K562 (cell line): ENCODE data around the gene ADCYAP1R1. TPM values are rescaled to one million over a fixed set of nuclear protein-coding genes. Genes with fewer than 3 reads are reported as not detected.

Experiments used
- ATAC-seq: fragments of 200-7000 bp; cut with Tn5 transposase; 3 replicates; pipeline ENCODE4 v1.9.1; 2020; ENCODE audit warnings: moderate library complexity
- BruUV-seq: library from RNA; stranded (reverse); fragments of 400-500 nt; replicated peaks from 2 replicates; lab custom pipeline; 2021; lab: Mats Ljungman, UMichigan
- CTCF ChIA-PET: fragments of 300-600 bp; formaldehyde crosslinking; extraction: SDS; loops from one replicate; lab custom pipeline; 2021; ENCODE audit warnings: low intra/inter-chr PET ratio; lab: Yijun Ruan, JAX
- POLR2A ChIA-PET: fragments of 300-600, 350-650 bp; sonication (Branson Sonifier 250); formaldehyde crosslinking; extraction: SDS; loops from one replicate; lab custom pipeline; 2021; ENCODE audit warnings: antibody characterized with exemption, inconsistent platforms; lab: Yijun Ruan, JAX
- DNase-seq, 4 experiments: peaks; one replicate each; pipeline versions ENCODE4 v3.0.0 to v3.0.0-alpha.2; 2011 to 2018; ENCODE audit warnings: low spot score in 3 of 4, mixed read lengths in 3 of 4; ENCODE audit errors: extremely low read depth in 1 of 4
- FAIRE-seq: peaks from 2 replicates; lab custom pipeline; 2011; peaks lifted over from hg19 to GRCh38; lab: Jason Lieb, UNC
- H2AFZ ChIP-seq: 2 replicates; pipeline ENCODE4 v1.6.0; 2011; ENCODE audit warnings: low read depth, low read length, control low read depth, inconsistent platforms
- H3K27ac ChIP-seq: fragments of 200-600 bp; 3 replicates; pipeline ENCODE4 v1.8.0; 2011; ENCODE audit warnings: low read depth, mild to moderate bottlenecking, control low read depth, inconsistent platforms, low read length, moderate library complexity, mixed read lengths; ENCODE audit errors: extremely low read depth
- H3K27me3 ChIP-seq, 2 experiments: fragments of 300-600 bp in 1 of 2; 2 replicates in 1 of 2; 3 replicates in 1 of 2; pipeline versions ENCODE4 v1.6.0 to v1.8.0; 2011; ENCODE audit warnings: inconsistent platforms in 2 of 2, low read length in 2 of 2, mild to moderate bottlenecking in 1 of 2, mixed read lengths in 1 of 2, moderate library complexity in 1 of 2; ENCODE audit not compliant: control insufficient read depth in 2 of 2, insufficient read depth in 2 of 2
- H3K36me3 ChIP-seq: fragments of 300-600 bp; 3 replicates; pipeline ENCODE4 v1.8.0; 2011; ENCODE audit warnings: mild to moderate bottlenecking, low read length, inconsistent platforms; ENCODE audit not compliant: control insufficient read depth, insufficient read depth
- H3K4me1 ChIP-seq, 2 experiments: fragments of 200-600 bp in 1 of 2; replicated peaks in 1 of 2; 2 replicates in 1 of 2; 3 replicates in 1 of 2; pipeline versions ENCODE4 v1.5.1 to v1.8.0; 2011; ENCODE audit warnings: inconsistent platforms in 2 of 2, low read length in 2 of 2, mild to moderate bottlenecking in 1 of 2, mixed read lengths in 1 of 2, moderate library complexity in 1 of 2; ENCODE audit not compliant: control insufficient read depth in 2 of 2, insufficient read depth in 2 of 2
- H3K4me2 ChIP-seq: 2 replicates; pipeline ENCODE4 v1.6.1; 2011; ENCODE audit warnings: low read length, control low read depth, inconsistent platforms, mixed read lengths; ENCODE audit not compliant: insufficient read depth
- H3K4me3 ChIP-seq: fragments of 200-600 bp; sonication (generic), shearing (Covaris generic); 2 replicates; pipeline ENCODE4 v1.5.1; 2016; ENCODE audit warnings: control low read depth, inconsistent platforms
- H3K79me2 ChIP-seq: fragments of 200-600 bp; 3 replicates; pipeline ENCODE4 v1.8.0; 2011; ENCODE audit warnings: low read length, inconsistent platforms; ENCODE audit not compliant: control insufficient read depth, insufficient read depth
- H3K9ac ChIP-seq, 2 experiments: 2 replicates each; pipeline versions ENCODE4 v1.6.0 to v1.6.1; 2011; ENCODE audit warnings: low read depth in 2 of 2, low read length in 2 of 2, control low read depth in 1 of 2, inconsistent platforms in 1 of 2, mild to moderate bottlenecking in 1 of 2, mixed read lengths in 1 of 2; ENCODE audit not compliant: insufficient read depth in 1 of 2
- H3K9me1 ChIP-seq: one replicate; pipeline ENCODE4 v1.6.0; 2011; ENCODE audit warnings: inconsistent platforms, mild to moderate bottlenecking, low read length, moderate library complexity; ENCODE audit not compliant: control insufficient read depth, insufficient read depth
- H3K9me3 ChIP-seq: replicated peaks from 2 replicates; pipeline ENCODE4 v1.5.1; 2011; ENCODE audit warnings: low read depth, low read length, inconsistent platforms; ENCODE audit not compliant: control insufficient read depth, insufficient read depth
- H4K20me1 ChIP-seq: replicated peaks from 2 replicates; pipeline ENCODE4 v1.6.1; 2011; ENCODE audit warnings: low read length, inconsistent platforms, mixed read lengths; ENCODE audit not compliant: control insufficient read depth, insufficient read depth
- CHD4 ChIP-seq: fragments of 200-600 bp; sonication (generic); IDR thresholded peaks from 3 replicates; pipeline ENCODE4 v1.6.1; 2012; ENCODE audit warnings: low read depth, mild to moderate bottlenecking, mixed read lengths, low read length, inconsistent platforms; ENCODE audit not compliant: insufficient read depth, insufficient replicate concordance, poor library complexity, severe bottlenecking
- CREM ChIP-seq: IDR thresholded peaks from 2 replicates; pipeline ENCODE4 v1.6.1; 2014; ENCODE audit warnings: antibody characterized with exemption, low read depth
- ELF4 ChIP-seq: fragments of 450-650 bp; formaldehyde crosslinking; IDR thresholded peaks from 2 replicates; pipeline ENCODE4 v1.4.0; 2022; ENCODE audit warnings: missing genetic modification characterization
- FOXA3 ChIP-seq, 2 experiments: fragments of 450-650 bp in 1 of 2; sonication (generic) in 1 of 2; formaldehyde crosslinking; IDR thresholded peaks in 1 of 2; conservative IDR thresholded peaks in 1 of 2; 2 replicates each; pipeline versions ENCODE4 v1.4.0 to v1.8.0; 2020 to 2022; ENCODE audit warnings: mild to moderate bottlenecking in 2 of 2, missing genetic modification reagents in 1 of 2
- HINFP ChIP-seq: fragments of 450-650 bp; conservative IDR thresholded peaks from 2 replicates; pipeline ENCODE4 v1.6.1; 2016; ENCODE audit warnings: missing genetic modification characterization, low read depth, mild to moderate bottlenecking, control low read depth, missing compliant biosample characterization
- HNRNPL ChIP-seq: fragments of 200-400 bp; formaldehyde crosslinking; IDR thresholded peaks from 2 replicates; pipeline ENCODE4 v1.6.1; 2017; ENCODE audit warnings: low read depth, mild to moderate bottlenecking, low read length
- MED1 ChIP-seq: sonication (generic); formaldehyde crosslinking; IDR thresholded peaks from 2 replicates; pipeline ENCODE4 v1.8.1; 2023; ENCODE audit warnings: missing genetic modification reagents, borderline replicate concordance
- NCOA6 ChIP-seq: fragments of 450-650 bp; IDR thresholded peaks from 2 replicates; pipeline ENCODE4 v1.6.1; 2017; ENCODE audit warnings: mild to moderate bottlenecking
- NONO ChIP-seq, 2 experiments: fragments of 200-400 bp in 1 of 2; fragments of 450-650 bp in 1 of 2; formaldehyde crosslinking in 1 of 2; IDR thresholded peaks; 2 replicates each; pipeline ENCODE4 v1.6.1; 2017; ENCODE audit warnings: low read depth in 2 of 2, mild to moderate bottlenecking in 2 of 2, moderate library complexity in 2 of 2, low read length in 1 of 2
- NR2C1 ChIP-seq, 2 experiments: fragments of 450-650 bp; IDR thresholded peaks; 2 replicates each; pipeline ENCODE4 v1.6.1; 2017; ENCODE audit warnings: mild to moderate bottlenecking in 2 of 2, antibody characterized with exemption in 1 of 2, inconsistent platforms in 1 of 2, missing compliant biosample characterization in 1 of 2, missing genetic modification characterization in 1 of 2
- RERE ChIP-seq: sonication (generic); formaldehyde crosslinking; IDR thresholded peaks from 2 replicates; pipeline ENCODE4 v1.8.0; 2023; ENCODE audit warnings: missing genetic modification reagents, mild to moderate bottlenecking, borderline replicate concordance
- TCF3 ChIP-seq: sonication (generic); formaldehyde crosslinking; IDR thresholded peaks from 2 replicates; pipeline ENCODE4 v1.4.0; 2020; ENCODE audit warnings: mild to moderate bottlenecking, missing genetic modification reagents
- TOE1 ChIP-seq, 2 experiments: fragments of 450-650 bp in 1 of 2; sonication (generic) in 1 of 2; formaldehyde crosslinking in 1 of 2; IDR thresholded peaks; 2 replicates each; pipeline versions ENCODE4 v1.7.1 to v1.8.0; 2016 to 2022; ENCODE audit warnings: borderline replicate concordance in 2 of 2, mild to moderate bottlenecking in 2 of 2, antibody characterized with exemption in 1 of 2, inconsistent platforms in 1 of 2, low read depth in 1 of 2, missing genetic modification reagents in 1 of 2, moderate library complexity in 1 of 2
- ZBTB17 ChIP-seq: fragments of 450-650 bp; formaldehyde crosslinking; IDR thresholded peaks from 2 replicates; pipeline ENCODE4 v1.4.0; 2020; ENCODE audit warnings: mild to moderate bottlenecking
- WGBS: fragments of 100-300 bp; shearing (Covaris generic); methylation state at CpG from one replicate; pipeline ENCODE4 v1.1.6; 2016; ENCODE audit warnings: low coverage, mixed read lengths; ENCODE audit not compliant: insufficient coverage; ENCODE audit errors: missing lambda C conversion rate; 5-methylcytosine and 5-hydroxymethylcytosine counted together
- in situ Hi-C: fragments of 300-500 bp; cut with MboI; formaldehyde crosslinking; loops from 4 replicates; pipeline ENCODE4 v1.15.0; 2018; ENCODE audit warnings: inconsistent platforms, mixed read lengths
- intact Hi-C: fragments of 100-400 bp; cut with micrococcal nuclease; formaldehyde crosslinking; loops from 2 replicates; pipeline ENCODE4 v1.14.2; 2022
- polyA plus RNA-seq, 8 experiments: library from polyadenylated mRNA; depleted of rRNA in 4 of 8; stranded (reverse) in 5 of 8; unstranded in 3 of 8; fragments of >200 nt; fragmentation: Nextera tagmentation in 2 of 8; fragmentation: Illumina TruSeq in 1 of 8; extraction: Ambion mirVana in 2 of 8; extraction: Trizol in 1 of 8; gene quantifications; 2 replicates each; pipeline versions ENCODE4 v1.2.1 to v1.2.3, GENCODE V29; 2011 to 2014; ENCODE audit warnings: inconsistent platforms in 1 of 8, missing spikeins in 1 of 8
- total RNA-seq, 7 experiments: library from RNA; depleted of rRNA in 6 of 7; stranded (reverse); fragments of >200 nt in 6 of 7; fragmentation: Illumina TruSeq in 2 of 7; extraction: Trizol in 2 of 7; gene quantifications; 2 replicates each; pipeline versions ENCODE4 v1.2.1 to v1.2.3, GENCODE V29; 2011 to 2021; ENCODE audit warnings: low replicate concordance in 1 of 7

The ADCYAP1R1 gene
- total and polyA plus RNA-seq, 9 of the 15 experiments (the other 6 are each of a cell fraction or from before 2014, with no cell fraction given), result 0.03 to 0.07 TPM; not detected in 7

- Histone ChIP-seq H3K27me3 (peaks cover 0 to 13% of the 10 kb centered on the region in 2 experiments; a peak in 3 of 5 replicates), H4K20me1 (no peaks in the 10 kb centered on the region), H3K4me3 (no peak overlapping the region), H3K9me1 (no peaks in the 10 kb centered on the region), H3K9ac (no peak overlapping the region), H3K36me3 (no peaks in the 10 kb centered on the region), H3K79me2 (no peaks in the 10 kb centered on the region), H3K9me3 (no peaks in the 10 kb centered on the region), H3K4me1 (no peaks in the 10 kb centered on the region), H3K4me2 (no peak overlapping the region), H2AFZ (no peak overlapping the region), H3K27ac (no peak overlapping the region)
- DNase-seq (no peak), FAIRE-seq (no peak), ATAC-seq (no peak)
- 0% methylated on average over 3 of the region's 3 CpGs for WGBS
- in situ Hi-C loops (loop anchor here (25.0 kb wide), 1 partner anchor 354 kb away; no protein-coding TSS in a partner anchor), intact Hi-C loops (loop anchor here (5.0 to 10.0 kb wide), 2 partner anchors 59 to 241 kb away; no protein-coding TSS in a partner anchor)
- CTCF ChIA-PET, result interaction anchor here (1.7 kb wide), 1 partner anchor 310 kb away, joined by 4 read pairs; no protein-coding TSS in a partner anchor
- BruUV-seq, result no TSS peak
- POLR2A ChIA-PET, result interaction anchor here (0.6 to 1.8 kb wide), 2 partner anchors 9 to 11 kb away, joined by 3 to 8 read pairs; no protein-coding TSS in a partner anchor
- no peak for TF ChIP-seq ELF4 (CRISPR knock-in tag)
- no peak for TF ChIP-seq CREM
- TF ChIP-seq HINFP (tag), result no peak
- TF ChIP-seq TCF3 (CRISPR knock-in tag), result no peak
- TF ChIP-seq RERE (CRISPR knock-in tag), result no peak
- TF ChIP-seq NCOA6, result no peak
- TF ChIP-seq MED1 (CRISPR knock-in tag), result no peak
- no peak for TF ChIP-seq NONO (IDR thresholded peaks at IDR 0.05; ENCODE audit: low read depth in 2 of 2, low read length in 1 of 2)
- TF ChIP-seq NR2C1 (IDR thresholded peaks at IDR 0.05), result no peak
- TF ChIP-seq NR2C1 (tag; IDR thresholded peaks at IDR 0.05), result no peak
- no peak for TF ChIP-seq HNRNPL
- TF ChIP-seq CHD4, result no peak
- TF ChIP-seq ZBTB17 (CRISPR knock-in tag), result no peak
- TF ChIP-seq FOXA3 (CRISPR knock-in tag; conservative IDR thresholded peaks at IDR 0.05 in 1 of 2, IDR thresholded peaks at IDR 0.05 in 1 of 2), result no peak
- no peak for TF ChIP-seq TOE1 (IDR thresholded peaks at IDR 0.05; ENCODE audit: borderline replicate concordance)
- TF ChIP-seq TOE1 (CRISPR knock-in tag; IDR thresholded peaks at IDR 0.05; ENCODE audit: borderline replicate concordance, low read depth), result no peak
Measured at GRCh38 chr7:31133497-31133896, 81.4 kb downstream of the ADCYAP1R1 start.
